GM19467 (cell line): ENCODE results near the gene MEF2A.
"Not testable (repeated sequence)": the region's sequence is repeated elsewhere in the genome, so short reads cannot be mapped to it uniquely, and the experiment has no call there.

ENCODE experiments used
- ATAC-seq: cut with Tn5 transposase; IDR thresholded peaks from one replicate; pipeline ENCODE4 v1.9.1; 2021; ENCODE audit warnings: mild to moderate bottlenecking, moderate library complexity; ENCODE audit not compliant: unreplicated experiment

MEF2A gene

DNA sequence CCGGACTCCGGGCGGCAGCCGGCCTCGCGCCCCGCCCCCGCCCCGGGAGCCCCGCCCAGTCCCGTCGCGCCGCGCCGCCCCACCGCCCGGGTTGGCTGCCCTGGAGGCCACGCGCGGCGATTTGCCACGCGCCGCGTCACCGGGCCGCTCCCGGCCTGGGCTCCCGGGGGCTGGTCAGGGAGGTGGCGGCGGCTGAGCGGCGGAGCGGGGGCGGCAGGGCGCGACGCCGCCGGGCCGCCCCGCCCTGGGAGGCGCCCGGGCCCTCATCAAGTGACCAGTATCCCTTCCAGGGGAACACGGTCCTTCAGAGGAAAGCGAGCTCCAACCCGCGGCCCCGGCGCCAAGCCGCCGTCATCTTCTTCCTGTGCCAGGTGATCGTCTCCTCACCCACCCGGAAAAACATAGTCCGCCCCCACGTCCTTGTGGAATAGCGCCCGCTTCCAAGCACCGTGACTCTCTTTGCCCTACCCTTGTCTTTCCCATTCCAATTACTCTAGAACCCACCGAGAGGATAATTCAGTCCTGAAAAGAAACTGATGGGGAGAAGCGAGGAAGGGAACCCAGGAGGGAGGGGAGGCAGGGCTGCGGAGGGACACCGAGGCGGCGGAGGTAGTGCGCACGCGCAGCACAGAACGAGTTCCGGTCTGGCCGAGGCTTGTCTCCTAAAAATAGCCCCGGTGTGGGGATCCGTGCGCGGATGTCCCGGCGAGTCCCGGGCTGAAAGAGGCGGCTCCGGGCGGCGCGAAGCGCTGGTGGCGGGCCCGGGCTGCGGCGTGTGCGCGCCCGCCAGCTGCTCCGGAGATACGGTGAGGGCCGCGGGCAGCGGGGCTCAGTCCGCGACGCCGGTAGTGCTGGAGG, at the start of gene MEF2A:
MEF2A (plus strand) TSS at position 686 of the 858 bp plus-strand sequence. CDS start 67,136 bp downstream, outside the sequence.
- peak; percentile 41 for ATAC-seq

DNA sequence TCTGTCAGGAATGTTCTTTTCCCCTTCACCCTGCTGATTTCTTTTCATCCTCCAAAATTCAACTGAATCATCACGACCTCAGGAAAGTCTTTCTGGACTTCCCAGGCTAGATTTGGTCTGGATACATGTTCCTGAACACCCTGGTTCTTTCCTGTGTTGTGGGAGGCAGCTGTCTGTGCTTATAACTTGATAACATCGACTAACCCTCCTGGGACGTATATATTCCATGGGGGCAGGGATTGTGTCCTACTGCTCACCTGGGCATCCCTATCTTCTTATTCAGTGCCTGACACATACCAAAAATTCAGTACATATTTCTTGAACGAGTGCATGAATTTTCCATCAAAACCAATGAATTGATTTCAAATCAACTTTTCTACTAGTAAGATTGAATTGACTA, 47.6 kb upstream of the MEF2A start:
- ATAC-seq = no peak

DNA sequence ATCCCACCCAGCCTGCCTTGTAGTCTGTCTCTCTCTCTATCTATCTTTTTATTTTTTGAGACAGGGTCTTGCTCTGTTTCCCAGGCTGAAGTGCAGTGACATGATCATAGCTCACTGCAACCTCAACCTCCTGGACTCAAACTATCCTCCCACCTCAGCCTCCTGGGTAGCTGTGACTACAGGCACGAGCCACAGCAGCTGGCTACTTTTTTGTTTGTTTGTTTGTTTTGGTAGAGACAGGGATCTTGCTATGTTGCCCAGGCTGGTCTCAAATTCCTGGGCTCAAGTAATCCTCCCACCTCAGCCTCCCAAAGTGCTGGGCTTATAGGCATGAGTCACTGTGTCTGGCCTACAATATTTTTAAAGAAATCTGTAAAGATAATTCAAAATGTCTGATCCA, 46.4 kb upstream of the MEF2A start:
- ATAC-seq = not testable (repeated sequence)

DNA sequence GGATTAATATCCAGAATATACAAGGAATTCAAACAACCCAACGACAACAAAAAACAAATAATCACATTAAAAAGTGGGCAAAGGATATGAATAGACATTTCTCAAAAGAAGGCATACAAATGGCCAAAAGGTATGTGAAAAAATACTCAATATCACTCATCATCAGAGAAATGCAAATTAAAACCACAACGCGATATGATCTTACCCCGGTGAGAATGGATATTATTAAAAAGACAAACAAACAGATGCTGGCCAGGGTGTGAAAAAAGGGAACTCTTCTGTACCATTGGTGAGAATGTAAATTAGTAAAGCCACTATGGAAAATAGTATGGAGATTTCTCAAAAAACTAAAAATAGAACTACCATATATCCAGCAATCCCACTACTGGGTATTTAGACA, 43.5 kb upstream of the MEF2A start:
- ATAC-seq = no peak

DNA sequence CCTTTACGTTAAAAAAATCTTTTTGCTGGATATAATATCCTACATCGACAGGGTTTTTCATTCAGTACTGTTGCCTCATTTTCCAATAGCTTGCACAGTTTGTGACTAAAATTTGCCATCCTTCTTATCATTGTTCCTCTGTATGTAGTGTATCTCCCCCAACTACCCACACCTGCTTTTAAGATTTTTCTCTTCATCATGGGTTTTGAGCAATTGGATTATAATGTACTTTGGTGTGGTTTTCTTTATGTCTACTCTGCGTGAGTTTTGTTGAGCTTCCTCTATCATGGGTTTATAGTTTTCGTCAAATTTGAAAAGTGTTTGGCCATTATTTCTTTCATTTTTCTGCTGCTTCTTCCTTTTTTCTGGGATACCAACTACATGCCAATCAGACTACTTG, 39.6 kb upstream of the MEF2A start:
- no peak for ATAC-seq

DNA sequence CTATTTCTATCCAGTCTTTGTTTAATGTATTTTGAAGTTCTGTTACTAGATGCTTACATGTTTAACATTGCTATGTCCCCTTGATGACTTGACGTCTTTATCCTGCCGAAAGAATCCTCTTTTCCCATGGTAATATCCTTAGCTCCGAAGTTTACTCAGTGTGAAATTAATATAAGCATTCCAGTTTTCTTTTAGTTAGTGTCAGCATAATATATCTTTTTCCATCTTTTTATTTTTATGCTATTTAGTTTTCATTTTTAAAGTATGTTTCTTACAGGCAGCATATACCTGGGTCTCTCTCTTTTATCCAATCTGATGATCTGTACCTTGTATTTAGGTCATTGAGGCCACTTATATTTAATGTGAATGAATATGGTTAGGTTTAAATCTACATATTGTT, 39.1 kb upstream of the MEF2A start:
- no peak for ATAC-seq

DNA sequence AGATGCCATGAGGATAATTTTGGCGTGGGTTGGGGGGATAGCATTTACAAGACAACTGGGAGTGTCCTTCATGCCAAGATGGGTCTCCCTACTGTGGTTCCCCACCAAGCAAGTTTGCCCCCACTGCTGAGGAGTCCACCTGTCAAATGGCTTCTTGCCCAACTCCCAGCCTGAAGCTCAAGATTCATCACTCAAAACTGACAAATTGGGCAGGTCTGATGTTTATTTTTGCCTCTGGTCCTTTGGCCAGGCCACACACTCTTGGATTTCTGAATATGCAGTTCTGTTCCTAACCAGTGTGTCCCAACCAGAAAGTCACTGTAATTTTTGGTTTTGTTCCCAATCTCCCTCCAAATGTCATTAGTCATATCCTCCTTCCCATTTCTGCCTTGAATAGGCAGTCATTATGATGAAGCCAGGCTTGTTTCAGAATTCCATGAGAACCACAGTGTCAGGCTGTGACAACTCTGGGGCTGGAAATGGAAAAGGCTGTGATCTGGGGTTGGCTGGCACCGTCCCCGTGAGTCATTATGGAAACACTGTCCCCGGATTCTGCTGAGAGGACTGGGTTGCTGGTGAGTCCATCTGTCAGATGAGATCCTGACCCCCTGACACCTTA, 29.3 kb upstream of the MEF2A start:
- no peak for ATAC-seq

DNA sequence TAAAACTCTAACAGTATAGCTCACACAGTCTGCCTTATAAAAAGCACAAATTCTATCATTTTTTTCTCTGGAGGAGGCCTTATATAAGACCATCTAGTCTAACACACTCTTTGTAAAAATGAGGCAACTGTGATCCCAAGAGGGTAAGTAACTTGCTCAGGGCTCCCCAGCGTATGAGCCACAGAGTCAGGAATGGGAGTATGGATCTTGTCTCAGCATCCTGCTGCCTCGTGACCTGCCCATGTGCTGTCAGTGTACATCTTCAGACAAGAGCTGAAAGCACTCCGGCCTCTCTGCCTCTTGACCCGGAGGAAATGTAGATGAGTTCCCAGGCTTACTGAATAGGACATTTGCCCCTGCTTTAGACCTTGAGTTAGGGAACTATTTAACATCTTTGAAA, 28.4 kb upstream of the MEF2A start:
- no peak for ATAC-seq

DNA sequence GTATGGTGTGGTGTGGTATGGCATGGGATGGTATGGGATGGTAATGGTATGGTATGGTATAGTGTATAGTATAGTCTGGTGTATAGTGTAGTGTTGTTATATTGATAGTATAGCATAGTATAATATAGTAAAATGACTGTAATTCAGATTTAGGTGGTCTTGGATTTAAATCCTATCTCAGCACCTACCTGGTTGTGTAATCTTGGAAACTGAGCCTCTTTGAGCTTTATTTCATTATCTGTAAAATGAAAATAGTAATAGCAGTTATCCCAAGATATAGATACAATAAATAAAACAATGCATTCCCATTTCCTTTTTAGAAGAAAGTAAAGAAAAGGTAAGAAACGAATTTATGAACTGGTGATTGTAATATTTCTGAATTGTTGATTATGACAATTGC, 27.5 kb upstream of the MEF2A start:
- ATAC-seq = no peak

DNA sequence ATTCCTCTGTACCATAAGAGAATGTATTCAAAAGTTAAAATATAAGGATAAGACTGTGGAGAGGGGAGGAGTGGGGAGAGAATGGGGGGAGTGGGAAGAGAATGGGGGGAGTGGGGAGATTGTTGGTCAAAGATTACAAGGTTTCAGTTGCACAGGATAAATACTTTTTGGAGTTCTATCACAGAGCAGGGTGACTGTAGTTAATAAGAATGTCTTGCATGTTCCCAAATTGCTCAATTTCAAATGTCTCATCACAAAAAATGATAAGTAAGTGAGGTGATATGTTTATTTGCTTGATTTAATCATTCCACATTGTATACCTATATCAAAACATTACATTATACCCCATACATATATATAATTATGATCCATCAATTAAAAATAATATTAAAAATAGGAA, 23.0 kb upstream of the MEF2A start:
- no peak for ATAC-seq

DNA sequence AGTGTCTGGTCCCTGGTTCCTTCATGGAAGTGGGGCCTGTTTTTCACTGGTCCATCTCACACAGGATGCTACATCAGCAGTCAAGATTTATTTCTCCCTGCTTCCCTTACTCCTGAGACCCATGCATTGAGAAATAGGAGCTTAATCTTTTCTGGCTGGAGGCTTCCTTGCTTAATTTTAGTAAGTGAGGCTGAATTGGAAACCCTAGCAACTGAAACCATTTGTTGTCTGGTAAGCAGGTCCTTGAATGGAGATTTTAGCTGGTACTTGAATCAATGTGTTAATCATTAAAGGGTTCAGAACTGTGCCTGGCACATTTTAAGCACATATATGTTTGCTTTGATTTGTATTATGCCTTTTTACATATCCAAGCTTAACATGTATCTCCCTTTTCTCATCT, 20.2 kb upstream of the MEF2A start:
- peak; percentile 64 for ATAC-seq

DNA sequence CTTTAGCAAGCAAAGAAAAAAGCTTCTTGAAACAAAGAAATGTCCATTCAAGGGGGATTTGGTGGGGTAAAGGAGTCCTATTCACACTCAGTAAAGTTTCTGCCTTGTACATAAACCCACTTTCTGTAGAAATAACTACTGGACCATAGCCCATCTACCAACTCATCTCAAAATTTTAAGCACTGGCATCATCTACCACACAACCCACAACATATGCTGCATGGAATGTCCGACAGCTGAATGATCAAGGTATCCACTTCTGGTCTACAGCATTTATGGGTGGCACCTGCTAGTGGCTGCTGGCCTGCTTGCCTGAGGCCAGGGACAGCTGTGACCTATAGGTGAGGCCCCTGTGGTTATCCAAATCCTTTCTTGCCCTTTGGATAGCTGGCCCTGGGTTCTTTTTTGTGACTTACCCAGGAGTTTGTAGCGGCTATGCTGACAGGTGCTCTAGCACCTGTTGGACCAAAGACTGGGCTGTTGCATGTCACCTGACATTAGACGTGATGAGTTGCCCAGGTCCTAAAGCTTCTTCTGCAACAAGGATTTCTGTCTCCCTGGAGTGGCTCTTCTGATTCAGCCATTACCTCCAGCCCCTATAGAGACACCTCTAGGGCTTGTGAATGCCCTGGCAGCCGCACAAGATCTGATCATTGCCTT, 19.2 kb upstream of the MEF2A start:
- no peak for ATAC-seq

DNA sequence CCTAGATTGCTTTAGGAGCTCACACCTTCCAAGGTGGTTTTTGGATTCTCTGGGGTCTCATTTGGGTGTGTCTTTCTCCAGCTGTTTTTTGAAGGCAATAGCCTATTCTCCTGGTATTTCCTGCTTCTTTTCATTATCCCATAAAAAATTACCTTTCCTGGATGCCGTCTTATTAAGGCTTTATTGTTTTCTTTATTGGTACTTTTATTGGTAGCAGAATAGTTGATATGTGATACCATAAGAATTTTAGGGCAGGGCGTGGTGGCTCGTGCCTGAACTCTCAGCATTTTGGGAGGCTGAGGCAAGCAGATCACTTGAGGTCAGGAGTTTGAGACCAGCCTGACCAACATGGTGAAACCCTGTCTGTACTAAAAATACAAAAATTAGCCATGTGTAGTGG, 18.3 kb upstream of the MEF2A start:
- no peak for ATAC-seq

DNA sequence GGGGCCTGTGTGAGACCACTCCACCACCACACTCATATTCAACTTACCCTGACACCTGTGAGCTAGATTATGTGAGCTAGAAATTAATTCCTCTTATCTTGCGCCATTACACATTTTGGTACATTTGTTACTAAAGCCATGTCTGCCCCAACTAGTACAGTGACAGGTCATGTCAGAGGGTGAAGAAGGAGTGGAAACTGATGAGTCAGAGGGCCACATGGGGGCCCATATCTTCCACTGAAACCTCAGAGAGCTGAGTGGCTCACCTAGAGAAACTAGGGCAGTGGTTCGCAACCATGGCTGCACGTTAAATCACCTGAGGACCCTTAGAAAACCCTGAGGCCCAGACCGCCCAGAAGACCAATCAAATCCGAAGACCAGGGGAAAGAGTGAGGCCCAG, 15.7 kb upstream of the MEF2A start:
- ATAC-seq = no peak

DNA sequence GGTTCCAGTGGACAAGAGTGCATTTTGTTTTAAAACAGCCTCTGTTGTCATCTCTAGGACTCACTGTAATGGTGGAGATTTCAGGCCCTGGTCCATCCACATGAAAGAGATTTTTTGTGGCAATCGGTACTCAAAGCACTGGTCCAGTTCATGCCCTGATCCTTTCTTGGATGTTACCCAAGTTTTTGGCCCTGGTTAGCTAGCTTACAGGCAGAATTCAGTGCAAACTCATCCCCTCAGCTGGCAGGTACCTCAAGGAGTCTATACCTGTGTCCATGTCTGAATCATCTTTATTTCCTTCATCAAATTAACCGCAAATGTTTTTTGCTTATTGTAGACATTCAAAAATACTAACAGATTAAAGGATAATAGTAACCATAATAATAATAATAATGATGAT, 13.7 kb upstream of the MEF2A start:
- ATAC-seq = no peak

DNA sequence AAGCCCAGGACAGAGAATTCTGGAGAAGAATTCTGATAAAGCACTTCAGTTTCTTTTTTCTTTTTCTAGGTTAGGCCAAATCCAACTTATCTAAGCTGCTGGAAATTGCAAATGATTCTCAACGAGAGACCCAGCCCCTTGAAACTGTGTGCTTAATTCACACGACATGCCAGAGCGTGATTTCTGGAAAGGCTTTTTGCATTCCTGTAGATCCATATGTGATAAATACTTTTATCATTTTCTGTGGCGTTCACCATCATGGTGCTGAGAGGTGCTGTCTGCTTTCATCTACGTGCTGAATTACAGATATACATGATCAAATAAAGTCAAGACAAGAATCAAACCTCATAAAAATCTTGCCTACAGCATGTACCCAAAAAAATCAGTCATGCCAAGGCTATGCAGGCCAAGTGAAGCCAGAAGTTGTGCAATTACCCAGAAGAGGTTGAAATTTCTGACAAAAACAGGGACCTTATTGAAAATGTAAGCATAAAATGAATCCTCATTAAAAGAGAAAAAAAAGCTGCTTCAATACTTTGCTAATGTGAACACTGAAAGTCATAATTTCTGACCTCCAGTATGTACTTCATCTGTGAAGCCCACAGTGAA, 10.8 kb upstream of the MEF2A start:
- ATAC-seq = no peak

DNA sequence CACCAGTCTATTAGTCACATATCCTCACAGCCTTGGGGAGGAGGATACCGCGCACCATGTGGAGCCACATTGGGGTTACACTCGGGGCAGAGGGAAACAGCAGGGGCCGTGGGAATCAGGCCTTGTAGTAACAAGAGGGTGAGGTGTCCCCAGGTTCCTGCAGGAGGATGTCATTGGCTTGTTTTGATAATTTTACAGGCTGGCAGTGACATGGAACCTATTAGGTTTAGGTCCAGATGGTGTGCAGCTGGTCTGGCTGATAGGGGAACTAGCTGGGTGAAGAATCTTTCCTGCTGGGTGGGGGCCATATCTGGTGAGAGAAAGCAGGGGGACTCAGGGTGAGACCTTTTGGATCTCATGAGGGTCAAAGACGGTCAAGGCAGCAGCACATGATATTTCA, 9.8 kb upstream of the MEF2A start:
- ATAC-seq = no peak

DNA sequence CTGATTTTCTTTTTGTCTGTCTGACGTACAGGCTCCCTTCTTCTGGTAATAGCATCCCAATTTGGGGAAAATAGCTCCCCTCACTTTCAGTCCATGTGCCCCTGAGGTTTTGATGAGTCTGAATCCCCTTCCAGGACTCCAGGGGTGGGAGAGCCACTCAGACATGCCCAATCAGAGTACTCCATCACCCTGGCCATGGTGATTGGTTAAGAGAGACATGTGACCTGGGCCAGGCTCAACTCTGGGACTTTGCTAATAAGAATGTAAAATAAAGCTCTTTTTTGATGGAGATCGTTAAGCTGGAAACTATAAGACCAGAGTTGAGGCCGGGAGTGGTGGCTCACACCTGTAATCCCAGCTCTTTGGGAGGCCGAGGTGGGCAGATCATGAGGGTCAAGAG, 9.2 kb upstream of the MEF2A start:
- ATAC-seq = no peak

DNA sequence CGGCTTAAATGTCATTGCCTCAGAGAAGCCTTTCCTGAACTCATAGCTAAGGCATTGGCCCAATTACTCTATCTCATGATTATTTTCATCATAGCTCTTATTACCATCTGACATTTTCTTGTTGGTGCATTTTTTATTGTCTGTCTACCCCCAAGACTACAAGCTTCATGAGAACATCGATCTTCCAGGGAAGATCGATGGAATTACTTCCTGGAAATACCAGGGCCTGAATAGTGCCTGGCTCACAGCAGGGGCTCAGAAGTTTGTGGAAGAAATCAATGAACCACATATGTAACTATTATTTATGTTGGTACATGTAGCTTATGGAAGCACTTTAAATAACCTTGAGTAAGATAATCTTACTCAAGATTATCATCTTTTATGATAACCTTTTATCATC, 7.7 kb upstream of the MEF2A start:
- ATAC-seq = no peak

DNA sequence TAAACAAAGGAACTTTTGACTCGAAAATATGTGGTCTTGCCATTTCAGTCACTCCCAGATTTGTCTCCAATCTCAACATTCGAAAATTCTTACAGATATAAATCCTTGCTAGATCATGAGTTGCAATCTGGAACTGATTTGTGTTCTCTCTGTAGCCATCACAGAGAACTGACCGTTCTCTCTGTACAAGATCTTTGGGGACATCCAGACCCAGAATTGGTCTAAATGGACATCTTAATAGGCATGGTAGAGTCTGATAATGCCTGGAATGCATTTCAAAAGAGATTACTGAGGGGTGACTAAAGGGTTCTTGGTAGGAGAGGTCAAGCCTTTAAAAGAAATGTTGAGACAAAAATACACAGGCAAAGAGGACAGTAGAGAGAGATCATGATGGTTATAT, 7.2 kb upstream of the MEF2A start:
- ATAC-seq = no peak

DNA sequence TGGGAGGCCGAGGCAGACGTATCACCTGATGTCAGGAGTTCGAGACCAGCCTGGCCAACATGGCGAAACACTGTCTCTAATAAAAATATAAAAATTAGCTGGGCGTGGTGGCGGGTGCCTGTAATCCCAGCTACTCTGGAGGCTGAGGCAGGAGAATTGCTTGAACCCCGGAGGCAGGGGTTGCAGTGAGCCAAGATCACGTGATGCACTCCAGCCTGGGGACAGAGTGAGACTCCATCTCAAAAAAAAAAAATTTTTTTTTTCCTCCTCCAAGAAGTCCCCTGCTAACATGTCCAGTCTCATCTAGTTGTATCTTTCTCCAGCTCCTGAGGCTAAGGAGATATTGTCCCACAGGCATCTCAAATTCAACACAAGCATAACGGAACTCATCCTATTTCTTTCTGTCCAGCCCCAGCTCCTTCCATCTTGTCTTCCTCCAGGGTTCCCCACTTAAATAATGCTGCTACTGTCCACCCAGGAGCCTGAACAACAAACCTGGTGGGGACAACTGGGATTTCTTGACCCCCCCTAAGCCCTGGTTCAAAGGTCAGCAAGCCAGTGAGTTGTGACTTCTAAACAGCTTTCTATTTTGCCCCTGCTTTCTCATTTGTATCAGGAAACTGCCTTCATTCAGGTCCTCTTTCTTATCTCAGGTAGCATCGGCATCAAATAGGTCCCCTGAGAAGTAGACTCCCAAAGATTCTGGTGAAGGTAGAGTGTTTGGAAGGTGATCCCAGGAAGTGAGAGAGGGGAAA, 4.1 kb upstream of the MEF2A start:
- no peak for ATAC-seq
